Measurements from ENCODE around the gene MMS19.
"Not testable (repeated sequence)": the region's sequence is repeated elsewhere in the genome, so short reads cannot be mapped to it uniquely, and the experiment has no call there.

Gene MMS19

GRCh38 chr10:97528876-97529275 lies 30.7 kb upstream of the MMS19 start:
- DNase-seq (ENCODE audit: low read depth): not testable (repeated sequence)

DNA sequence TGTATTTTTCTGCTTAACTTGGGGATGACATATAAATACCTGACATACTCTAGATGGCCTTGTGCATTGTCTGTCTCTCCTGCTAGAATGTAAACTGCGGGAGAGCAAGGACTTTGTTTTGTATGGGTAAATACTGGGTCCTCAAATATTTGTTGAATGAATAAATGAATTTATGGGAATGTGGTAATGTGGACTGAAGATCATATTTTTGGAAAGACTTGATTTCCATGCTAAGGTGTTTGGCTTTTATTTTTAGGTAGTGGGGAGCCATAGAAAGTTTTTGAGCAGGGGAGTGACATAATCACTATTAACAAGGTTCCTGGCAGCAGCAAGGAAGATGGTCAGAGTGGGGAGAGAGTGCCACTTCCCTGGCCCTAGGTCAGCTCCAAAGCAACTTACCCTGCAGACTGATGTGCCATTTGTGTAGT lies 27.5 kb upstream of the MMS19 start:
- DNase-seq (ENCODE audit: low read depth): no peak

GRCh38 chr10:97525086-97525485 lies 26.9 kb upstream of the MMS19 start:
- DNase-seq (ENCODE audit: low read depth): no peak

DNA sequence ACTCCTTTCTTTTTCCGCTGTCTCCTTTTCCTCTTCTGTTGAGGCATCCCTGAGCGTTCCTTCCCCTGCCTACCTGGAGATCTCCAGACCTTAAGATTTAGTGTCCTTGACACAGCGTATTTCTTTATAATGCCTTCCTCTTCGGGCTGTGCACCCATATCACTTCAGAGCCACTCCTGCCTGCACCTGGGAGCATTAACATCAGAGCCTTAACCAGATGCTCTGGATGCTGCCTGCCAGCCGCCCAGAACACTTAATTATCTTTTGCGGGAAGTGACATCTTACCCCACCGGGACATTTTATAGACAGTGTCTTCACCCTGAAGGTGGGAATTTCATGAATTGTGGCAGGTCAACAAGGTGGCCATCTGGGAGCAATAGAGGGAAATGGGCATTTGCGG lies 24.7 kb upstream of the MMS19 start:
- no peak for DNase-seq (ENCODE audit: low read depth)

DNA sequence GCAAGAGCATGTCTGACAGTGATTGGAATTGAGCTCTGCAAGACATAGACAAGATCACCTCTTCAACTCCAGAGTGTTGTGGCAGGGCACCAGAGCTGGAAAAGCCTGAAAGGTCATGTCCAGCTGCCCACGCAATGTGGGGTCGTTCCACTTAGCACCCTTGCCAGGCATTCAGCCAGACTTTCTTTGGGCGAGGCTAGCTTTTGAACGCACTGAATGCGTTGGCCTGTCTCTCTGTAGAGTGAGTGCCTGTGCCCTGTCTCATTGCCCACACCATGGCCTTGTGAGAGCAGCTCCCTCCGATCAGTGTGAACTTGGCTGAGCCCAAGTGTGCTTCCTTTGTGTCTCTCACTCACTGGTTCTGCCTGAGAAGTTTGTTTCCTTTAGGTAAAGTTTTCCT lies 23.8 kb upstream of the MMS19 start:
- no peak for DNase-seq (ENCODE audit: low read depth)

- DNase-seq (ENCODE audit: low read depth): no peak
Observed at GRCh38 chr10:97520978-97521761, 22.9 kb upstream of the MMS19 start.

GRCh38 chr10:97520520-97520919 lies 22.3 kb upstream of the MMS19 start:
- DNase-seq (ENCODE audit: low read depth): no peak

GRCh38 chr10:97519342-97519741 lies 21.1 kb upstream of the MMS19 start:
- DNase-seq (ENCODE audit: low read depth): no peak

DNA sequence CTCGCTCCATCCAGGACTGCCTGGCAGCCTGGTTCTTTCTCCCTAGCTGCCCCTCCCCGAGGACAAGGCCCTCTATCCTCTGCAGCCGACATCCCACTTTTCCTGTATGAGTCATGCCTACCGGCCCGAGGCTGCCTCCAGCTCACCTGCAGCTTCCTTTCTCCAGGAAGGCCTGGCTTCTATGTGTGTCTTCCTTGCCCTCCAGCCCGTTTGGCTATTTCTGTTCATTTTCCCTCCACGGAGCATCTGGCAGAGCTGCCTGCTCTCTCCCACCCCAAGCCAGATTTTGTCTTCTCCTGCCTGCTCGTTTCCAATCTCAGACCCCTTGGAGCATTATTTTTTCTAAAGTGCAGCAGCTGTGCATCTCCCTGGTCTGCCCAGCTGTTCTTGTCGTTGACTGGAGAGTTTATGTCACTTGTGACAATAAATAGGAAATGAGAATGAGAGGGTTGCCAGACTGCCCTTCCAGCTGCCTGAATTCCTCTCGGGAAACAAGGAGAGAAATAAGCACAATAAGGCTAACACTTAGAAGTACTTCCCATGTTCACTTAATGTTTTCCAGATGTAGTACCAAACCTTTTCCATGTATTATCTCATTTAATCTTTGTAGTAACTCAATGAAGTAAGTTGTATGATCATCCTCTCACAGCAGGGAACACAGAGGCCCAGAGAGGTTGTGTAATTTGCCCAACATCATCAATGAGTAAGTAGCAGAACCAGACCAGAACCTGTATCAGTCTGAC lies 20.2 kb upstream of the MMS19 start:
- DNase-seq (ENCODE audit: low read depth): no peak

DNA sequence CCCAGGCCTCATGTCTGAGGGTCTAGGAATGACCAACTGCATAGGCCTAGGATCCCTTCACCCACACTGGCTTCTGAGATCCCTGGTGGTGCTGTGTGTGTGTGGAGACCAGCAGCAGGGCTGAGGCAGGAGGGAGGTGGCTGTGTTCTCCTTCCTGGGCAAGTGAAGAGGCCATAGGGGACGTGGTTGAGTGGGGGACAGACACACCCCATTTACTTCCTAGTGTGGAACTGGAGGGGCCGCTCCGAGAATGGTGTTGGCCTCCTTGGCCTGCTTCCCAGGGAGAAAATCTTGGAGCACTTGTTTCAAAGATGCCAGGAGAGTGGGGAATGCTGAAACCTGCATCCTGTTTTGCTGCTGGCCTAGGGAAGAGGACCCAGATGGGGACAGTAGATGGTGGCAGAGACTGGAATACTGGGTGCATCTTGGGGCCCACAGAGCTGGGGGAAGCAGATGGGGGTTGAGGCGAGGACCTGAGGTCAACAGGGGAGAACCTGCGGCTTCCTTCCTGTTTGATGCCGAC lies 19.6 kb upstream of the MMS19 start:
- no peak for DNase-seq (ENCODE audit: low read depth)

DNA sequence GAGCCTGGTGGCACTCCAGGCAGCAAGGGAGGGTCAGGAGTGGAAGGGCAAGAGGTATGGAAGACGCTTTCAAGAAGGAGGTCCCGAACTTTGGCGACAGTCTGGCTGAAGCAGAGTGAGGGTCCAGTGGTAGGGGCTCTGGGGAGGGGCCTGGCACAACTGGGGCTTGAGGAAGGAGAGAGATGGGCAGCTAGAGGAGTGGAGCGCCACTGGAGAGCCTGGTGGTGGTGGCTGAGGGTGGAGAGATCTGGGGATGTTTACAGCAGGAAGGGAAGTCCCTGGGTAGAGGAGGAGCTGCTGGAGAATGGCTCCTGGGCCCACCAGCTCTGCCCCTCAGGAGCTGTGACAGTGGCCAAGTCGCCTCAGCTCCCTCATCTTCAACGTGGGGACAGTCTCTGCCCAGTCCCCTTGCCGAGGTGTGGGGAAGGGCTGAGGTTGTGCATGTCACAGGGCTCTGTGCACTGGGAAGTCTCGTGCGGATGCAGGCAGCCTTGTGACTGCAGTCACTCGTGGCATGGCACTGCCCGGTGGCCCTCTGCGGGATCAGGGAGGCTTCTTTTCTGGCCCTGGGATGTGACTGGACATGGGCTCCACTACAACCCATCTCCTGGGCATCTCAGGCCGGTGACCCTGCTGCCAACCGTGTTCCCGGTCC lies 19.0 kb upstream of the MMS19 start:
- DNase-seq (ENCODE audit: low read depth): no peak

DNA sequence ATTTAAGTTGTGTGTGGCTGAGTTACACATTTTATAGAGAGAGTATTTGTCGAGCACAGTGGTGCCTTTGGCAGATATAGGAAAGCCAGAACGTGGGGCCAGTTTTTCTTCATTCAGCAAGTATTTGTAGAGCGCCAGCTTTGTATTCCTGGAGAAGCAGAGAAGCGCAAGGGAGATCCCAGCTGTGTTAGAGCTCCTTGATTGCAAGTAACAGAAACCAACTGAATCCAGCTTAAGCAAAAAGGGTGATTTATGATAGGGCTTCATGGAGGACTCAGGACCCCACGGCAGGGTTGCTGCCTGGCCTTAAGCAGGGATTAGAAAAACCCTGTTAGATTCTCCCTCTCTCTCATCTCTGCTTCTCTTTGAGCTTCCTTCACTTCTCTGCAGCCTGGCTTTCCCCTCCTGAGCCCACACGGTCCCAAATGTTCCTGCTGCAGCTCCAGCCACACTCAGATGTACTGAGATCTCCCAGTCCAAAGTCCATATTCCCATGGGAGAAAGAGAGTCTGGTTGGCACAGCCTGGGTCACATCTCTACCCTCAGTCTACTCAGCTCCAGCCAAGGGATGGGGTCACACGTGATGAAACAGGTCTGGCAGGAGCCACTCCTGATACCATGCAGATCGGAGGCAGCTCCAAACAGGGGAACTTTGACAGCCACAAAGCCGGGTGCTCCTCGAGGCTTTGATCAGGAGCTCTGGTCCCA lies 17.2 kb upstream of the MMS19 start:
- DNase-seq (ENCODE audit: low read depth): no peak

DNA sequence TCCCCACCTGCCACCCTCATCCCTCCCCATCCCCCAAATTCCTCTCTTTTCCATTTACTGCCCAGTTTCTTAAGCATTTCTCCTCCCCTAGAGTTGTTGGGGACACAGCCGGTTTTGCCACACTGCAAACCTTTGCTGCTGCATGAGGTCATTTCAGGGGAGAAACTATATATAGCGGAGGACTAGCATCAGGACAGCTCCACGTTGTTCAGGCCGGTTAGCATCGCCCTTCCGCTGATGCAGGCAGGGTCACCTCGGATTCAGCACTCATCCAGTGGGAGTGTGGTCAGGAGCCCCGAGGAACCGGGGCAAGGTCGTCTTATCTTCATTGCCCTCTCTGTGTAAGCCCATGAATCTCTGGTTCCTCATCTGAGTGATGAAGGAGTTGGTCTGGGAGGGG lies 16.1 kb upstream of the MMS19 start:
- no peak for DNase-seq (ENCODE audit: low read depth)

DNA sequence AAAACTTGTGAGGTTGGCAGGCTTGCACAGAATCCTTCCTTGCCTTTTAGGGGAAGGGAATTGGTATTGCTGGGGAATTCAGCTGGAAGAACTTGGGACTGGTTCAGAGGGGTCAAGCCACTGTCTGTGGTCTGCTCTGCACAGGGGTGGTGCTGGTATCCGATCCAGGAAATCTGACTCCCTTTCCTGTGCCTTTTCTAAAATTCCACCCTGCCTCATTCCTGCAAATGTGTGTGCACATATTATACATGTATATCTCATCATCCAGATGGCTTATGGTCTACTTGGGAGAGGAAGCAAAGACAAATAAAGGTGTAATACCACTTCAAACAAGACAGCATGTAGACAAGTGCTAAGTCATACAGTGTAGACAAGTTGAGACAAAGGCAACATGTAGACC lies 14.8 kb upstream of the MMS19 start:
- DNase-seq (ENCODE audit: low read depth): no peak

DNA sequence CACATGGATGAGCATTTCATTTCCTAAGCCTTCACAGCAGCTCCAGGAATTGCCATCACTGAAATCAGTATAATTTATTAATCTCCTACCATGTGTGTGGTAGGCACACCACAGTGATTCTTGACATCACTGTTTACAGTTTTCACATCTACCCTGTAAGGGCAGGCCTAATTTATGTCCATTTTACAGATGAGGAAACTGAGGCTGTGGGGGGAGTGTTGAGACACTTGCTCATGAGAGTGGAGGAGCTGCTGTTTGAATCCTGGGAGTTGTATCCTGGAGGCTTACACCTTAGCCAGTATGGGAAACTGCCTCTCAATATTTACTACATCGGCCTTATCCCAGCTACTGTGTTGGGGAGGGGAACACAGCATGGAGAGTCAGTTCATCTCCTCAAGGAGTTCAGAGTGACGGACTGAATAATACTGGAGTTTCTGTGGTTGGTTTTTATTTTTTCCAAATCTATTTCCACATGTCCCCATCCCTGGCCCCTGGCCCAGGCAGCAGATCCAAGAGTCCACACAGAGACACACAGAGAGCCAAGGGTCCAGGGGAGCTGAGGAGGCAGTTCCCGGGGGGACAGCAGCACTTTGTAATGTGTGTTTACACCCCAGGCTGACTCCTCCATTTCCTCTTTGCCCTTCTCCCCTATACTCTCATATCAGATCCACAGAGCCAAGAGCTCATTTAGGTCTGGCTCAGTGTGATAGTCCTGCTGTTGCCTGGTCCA lies 13.7 kb upstream of the MMS19 start:
- DNase-seq (ENCODE audit: low read depth): no peak

DNA sequence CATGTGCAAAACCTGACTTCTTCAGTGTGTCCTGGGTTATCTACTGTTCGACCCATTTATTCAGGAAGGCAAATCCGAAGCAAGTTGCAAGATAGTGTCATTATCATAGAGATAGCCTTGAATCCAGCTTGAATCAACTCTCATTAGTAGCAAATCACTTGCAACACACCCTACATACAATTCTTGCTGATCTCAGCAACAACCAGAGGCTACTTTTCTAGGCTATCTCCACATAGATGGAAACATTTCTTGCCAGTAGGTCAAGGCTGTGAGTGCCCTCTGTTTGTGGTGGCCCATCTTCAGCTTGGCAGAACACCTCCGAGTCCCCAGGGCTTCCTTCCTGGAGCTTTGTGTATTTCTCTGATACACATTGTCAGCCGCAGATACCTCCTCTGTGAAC lies 12.5 kb upstream of the MMS19 start:
- DNase-seq (ENCODE audit: low read depth): no peak

- no peak for DNase-seq (ENCODE audit: low read depth)
Observed at GRCh38 chr10:97509120-97509680, 11.0 kb upstream of the MMS19 start.

DNA sequence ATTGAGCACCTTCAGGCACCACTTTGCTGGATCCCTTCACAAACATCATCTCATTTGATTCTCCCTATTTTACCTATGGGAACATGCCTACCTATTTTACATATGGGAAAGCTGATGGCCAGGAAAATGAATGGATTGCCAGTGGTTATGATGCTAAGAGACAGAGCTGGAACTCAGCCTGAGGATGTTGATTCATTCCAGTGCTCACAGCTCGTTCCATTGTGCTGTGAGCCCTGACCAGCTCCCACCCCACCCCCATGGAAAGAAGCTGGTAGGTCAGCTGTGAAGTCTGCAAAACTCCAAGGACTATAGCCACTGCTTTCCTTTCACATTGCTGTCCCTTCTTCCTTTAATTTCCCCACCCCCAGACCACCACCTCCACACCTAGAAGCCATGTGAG lies 10.1 kb upstream of the MMS19 start:
- no peak for DNase-seq (ENCODE audit: low read depth)

- no peak for DNase-seq (ENCODE audit: low read depth)
Observed at GRCh38 chr10:97506199-97506991, 8.2 kb upstream of the MMS19 start.

DNA sequence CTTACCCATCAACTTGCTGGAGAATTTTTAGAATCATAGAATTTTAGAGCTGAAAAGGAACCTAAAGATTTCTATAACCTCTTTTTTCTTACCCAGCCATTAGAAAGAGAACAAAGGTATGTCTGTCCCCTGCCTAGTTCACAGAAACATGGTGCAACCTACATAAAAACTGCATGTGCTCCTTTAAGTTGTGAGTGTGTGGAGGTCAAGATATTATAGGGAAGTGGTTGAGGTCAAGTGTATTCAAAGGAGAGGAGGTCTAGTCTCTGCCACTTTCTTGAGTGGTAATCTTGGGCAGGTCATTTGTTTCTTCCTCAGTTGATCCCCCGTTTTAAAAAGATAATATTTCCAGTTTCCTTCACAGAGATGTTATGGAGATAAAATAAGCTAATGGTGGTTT lies 6.9 kb upstream of the MMS19 start:
- no peak for DNase-seq (ENCODE audit: low read depth)
